NT2/D1 (cell line): Measurements from ENCODE around the gene LRFN5.

Experiments used
- SUZ12 ChIP-seq: IDR thresholded peaks from 2 replicates; pipeline ENCODE4 v1.6.1; 2011; ENCODE audit not compliant: insufficient read length, insufficient read depth; ENCODE audit errors: extremely low read depth
- YY1 ChIP-seq: IDR thresholded peaks from 2 replicates; pipeline ENCODE4 v1.6.1; 2011; ENCODE audit not compliant: insufficient read length, insufficient read depth
- ZNF274 ChIP-seq: IDR thresholded peaks from 2 replicates; pipeline ENCODE4 v1.6.1; 2011; ENCODE audit warnings: mild to moderate bottlenecking, low read depth, low read length

GRCh38 chr14:41642789-41643188 is 36.1 kb downstream of the LRFN5 start:
- no peak for TF ChIP-seq SUZ12
- TF ChIP-seq ZNF274: no peak
- TF ChIP-seq YY1: no peak
